Activated CD4-positive, alpha-beta T cell treated with anti-CD3 and anti-CD28 coated beads, Interleukin-2, amount 10 ng/mL, durations not matched to agents 24 days and 14 days (primary cell): Measurements from ENCODE around the gene CHCHD3. TPM values are rescaled to one million over a fixed set of nuclear protein-coding genes. Genes with fewer than 3 reads are reported as not detected.

Experiments
- DNase-seq: peaks from one replicate; pipeline ENCODE4 v3.0.0; 2022
- H3K27ac Mint-ChIP-seq: one replicate; pipeline ENCODE4 v1.8.0; 2022; ENCODE audit warnings: mild to moderate bottlenecking, mixed read lengths
- H3K27me3 Mint-ChIP-seq: one replicate; pipeline ENCODE4 v1.8.0; 2022; ENCODE audit warnings: mixed read lengths
- H3K36me3 Mint-ChIP-seq: one replicate; pipeline ENCODE4 v1.8.0; 2022; ENCODE audit warnings: low read depth, mild to moderate bottlenecking, mixed read lengths
- H3K4me1 Mint-ChIP-seq: one replicate; pipeline ENCODE4 v1.8.0; 2021; ENCODE audit warnings: mixed read lengths
- H3K4me3 Mint-ChIP-seq: one replicate; pipeline ENCODE4 v1.8.0; 2022; ENCODE audit warnings: mild to moderate bottlenecking, moderate library complexity, mixed read lengths
- H3K9me3 Mint-ChIP-seq: one replicate; pipeline ENCODE4 v1.8.0; 2021; ENCODE audit warnings: mixed read lengths
- intact Hi-C: fragments of 100-400 bp; cut with micrococcal nuclease; formaldehyde crosslinking; loops from one replicate; pipeline ENCODE4 v1.15.1; 2023
- total RNA-seq: library from RNA; stranded (reverse); gene quantifications from 2 replicates; pipeline ENCODE4 v1.2.3, GENCODE V29; 2022

The CHCHD3 gene
- total RNA-seq, 1 donor from 2014 or later: 76.2 TPM

- H3K9me3 Mint-ChIP-seq: peaks cover 4% of the 10 kb centered on the region
- intact Hi-C loops: no loop called here
Measured at GRCh38 chr7:133108023-133108422, 26.1 kb upstream of the CHCHD3 start.

DNA sequence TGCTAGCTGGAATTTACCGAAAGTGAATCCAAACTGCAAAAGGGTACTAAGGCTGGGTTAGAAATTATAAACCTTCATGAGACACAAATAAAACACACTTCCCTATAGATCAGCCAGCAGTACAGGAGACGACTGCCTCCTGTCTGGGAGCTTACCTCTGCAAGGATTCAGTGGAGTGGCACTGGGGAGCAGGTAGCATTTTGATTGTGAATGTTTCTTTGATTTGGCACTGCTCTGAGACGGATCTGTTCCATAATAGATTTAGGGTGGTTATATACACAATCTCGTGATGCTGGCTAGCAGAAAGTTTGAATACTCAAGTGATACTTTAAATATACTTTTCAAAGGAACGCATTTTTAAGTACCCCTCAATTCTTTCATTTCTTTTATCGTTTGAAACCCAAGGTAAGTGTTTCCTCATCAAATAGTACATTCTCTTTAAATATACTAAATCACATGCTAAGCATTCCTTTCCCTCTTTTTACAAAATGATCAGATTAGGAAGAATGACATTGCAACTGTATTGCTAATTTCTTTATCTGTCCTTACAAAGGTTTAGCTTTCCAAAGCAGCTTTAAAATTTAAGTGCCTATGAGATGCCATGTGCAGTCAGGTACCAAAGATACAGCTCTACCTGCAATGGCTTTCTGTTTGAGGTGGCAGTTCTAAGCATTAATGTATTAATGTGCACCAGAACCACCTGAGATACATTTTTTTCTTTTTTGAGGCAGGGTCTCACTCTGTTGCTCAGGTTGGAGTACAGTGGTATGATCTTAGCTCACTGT lies 20.6 kb upstream of the CHCHD3 start:
- intact Hi-C loops: no loop called here
- no peak for DNase-seq
- Mint-ChIP-seq H3K4me3 (no peak overlapping the region), H3K4me1 (no peaks in the 10 kb centered on the region), H3K36me3 (no peaks in the 10 kb centered on the region), H3K27ac (no peak overlapping the region), H3K27me3 (peaks cover 5% of the 10 kb centered on the region), H3K9me3 (no peaks in the 10 kb centered on the region)

More at GRCh38 chr7:133108023-133108422, 26.1 kb upstream of the CHCHD3 start:
- peaks cover 13% of the 10 kb centered on the region for H3K27me3 Mint-ChIP-seq
- no peak for DNase-seq
- peaks cover 3% of the 10 kb centered on the region for H3K4me1 Mint-ChIP-seq
- H3K27ac Mint-ChIP-seq: no peak overlapping the region
- H3K4me3 Mint-ChIP-seq: no peak overlapping the region
- no peaks in the 10 kb centered on the region for H3K36me3 Mint-ChIP-seq

DNA sequence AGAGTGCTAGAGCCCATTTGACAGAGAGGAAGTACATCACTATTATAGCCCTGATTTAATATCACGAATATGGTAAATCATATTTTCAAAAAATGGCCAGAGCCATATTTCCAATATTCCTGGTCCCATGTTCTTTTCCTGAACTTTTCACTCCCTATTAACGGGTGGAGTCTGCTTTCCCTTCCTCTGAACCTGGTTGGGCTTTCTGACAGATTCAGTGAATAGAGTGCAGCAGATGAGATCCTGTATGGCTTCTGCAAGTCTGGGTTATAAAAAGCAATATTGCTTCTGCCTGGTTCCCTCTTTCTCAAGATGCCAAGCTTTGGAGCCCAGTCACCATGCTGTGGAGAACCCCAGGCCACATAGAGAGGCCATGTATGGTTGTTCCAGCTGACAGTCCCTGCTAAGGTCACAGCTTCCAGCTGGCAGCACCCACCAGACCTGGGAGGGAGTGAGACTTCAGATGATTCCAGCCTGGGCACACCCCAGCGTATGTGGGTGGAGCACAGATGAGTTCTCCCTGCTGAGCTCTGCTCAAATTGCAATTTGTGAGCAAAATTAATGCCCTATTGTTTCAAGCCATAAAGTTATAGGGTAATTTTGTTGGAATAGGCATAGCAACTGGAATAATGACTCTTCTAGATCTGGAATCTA lies 17.9 kb upstream of the CHCHD3 start:
- peaks cover 2% of the 10 kb centered on the region for H3K27me3 Mint-ChIP-seq
- no peaks in the 10 kb centered on the region for H3K36me3 Mint-ChIP-seq
- intact Hi-C loops: no loop called here

DNA sequence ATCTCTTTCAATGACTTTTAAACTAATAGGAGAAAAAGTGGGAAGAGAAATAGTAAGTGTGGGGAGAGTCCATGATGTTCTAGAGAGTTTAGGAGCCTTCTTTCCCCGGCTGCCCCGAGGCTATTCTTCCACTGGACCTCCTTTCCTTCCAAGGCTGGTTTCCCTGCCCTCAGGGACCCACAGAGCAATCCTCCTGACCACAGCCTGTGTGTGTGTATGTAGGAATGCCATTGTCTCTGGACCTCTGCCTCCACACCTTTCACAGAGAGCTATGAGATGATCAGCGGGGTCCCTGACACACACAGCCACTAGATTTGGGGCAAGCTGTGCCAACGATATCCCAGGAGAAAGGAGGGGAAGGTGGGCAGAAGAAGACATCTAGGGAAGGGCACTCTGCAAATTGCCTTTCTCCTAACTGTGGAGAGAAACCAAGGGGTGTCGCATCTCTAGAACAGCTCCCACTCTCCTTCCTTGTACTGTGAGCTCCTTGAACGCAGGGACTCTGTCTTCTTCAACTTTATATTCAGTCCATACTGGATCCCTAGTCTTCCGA lies 13.3 kb upstream of the CHCHD3 start:
- Mint-ChIP-seq H3K9me3 (no peaks in the 10 kb centered on the region), H3K27me3 (peaks cover 2% of the 10 kb centered on the region), H3K27ac (no peak overlapping the region), H3K4me1 (no peaks in the 10 kb centered on the region), H3K4me3 (no peak overlapping the region), H3K36me3 (no peaks in the 10 kb centered on the region)
- DNase-seq: no peak
- intact Hi-C loops: no loop called here

More for the DNA sequence above, 17.9 kb upstream of the CHCHD3 start:
- DNase-seq: no peak
- no peaks in the 10 kb centered on the region for H3K4me1 Mint-ChIP-seq
- H3K9me3 Mint-ChIP-seq: no peaks in the 10 kb centered on the region
- no peak overlapping the region for H3K27ac Mint-ChIP-seq
- no peak overlapping the region for H3K4me3 Mint-ChIP-seq

- Mint-ChIP-seq H3K9me3 (no peaks in the 10 kb centered on the region), H3K4me3 (no peak overlapping the region), H3K27me3 (peaks cover 2% of the 10 kb centered on the region), H3K36me3 (no peaks in the 10 kb centered on the region), H3K4me1 (no peaks in the 10 kb centered on the region), H3K27ac (no peak overlapping the region)
- DNase-seq: no peak
- intact Hi-C loops: no loop called here
Measured at GRCh38 chr7:133091943-133092464, 10.1 kb upstream of the CHCHD3 start.

GRCh38 chr7:133082390-133082766 lies 488 bp upstream of the CHCHD3 start:
- no peak for DNase-seq
- no peaks in the 10 kb centered on the region for H3K9me3 Mint-ChIP-seq
- peak overlapping the region; percentile 87 for H3K27ac Mint-ChIP-seq
- H3K27me3 Mint-ChIP-seq: peaks cover 3% of the 10 kb centered on the region
- peak overlapping the region; percentile 95 for H3K4me3 Mint-ChIP-seq
- intact Hi-C loops: loop anchor here (1.0 to 5.0 kb wide), 4 partner anchors 171 to 1234 kb away; partner anchors contain the start of genes EXOC4, LRGUK and SLC35B4
- H3K36me3 Mint-ChIP-seq: peaks cover 3% of the 10 kb centered on the region
- H3K4me1 Mint-ChIP-seq: peaks cover 16% of the 10 kb centered on the region

- H3K4me3 Mint-ChIP-seq: peak overlapping the region; percentile 95
- H3K4me1 Mint-ChIP-seq: peaks cover 21% of the 10 kb centered on the region
- peaks cover 3% of the 10 kb centered on the region for H3K27me3 Mint-ChIP-seq
- intact Hi-C loops: loop anchor here (2.0 to 5.0 kb wide), 2 partner anchors 426 to 644 kb away; no protein-coding TSS in a partner anchor
- peak overlapping the region; percentile 87 for H3K27ac Mint-ChIP-seq
- DNase-seq: peak; percentile 69
- peaks cover 3% of the 10 kb centered on the region for H3K36me3 Mint-ChIP-seq
- H3K9me3 Mint-ChIP-seq: no peaks in the 10 kb centered on the region
Measured at GRCh38 chr7:133081119-133081598, 731 bp downstream of the CHCHD3 start.

DNA sequence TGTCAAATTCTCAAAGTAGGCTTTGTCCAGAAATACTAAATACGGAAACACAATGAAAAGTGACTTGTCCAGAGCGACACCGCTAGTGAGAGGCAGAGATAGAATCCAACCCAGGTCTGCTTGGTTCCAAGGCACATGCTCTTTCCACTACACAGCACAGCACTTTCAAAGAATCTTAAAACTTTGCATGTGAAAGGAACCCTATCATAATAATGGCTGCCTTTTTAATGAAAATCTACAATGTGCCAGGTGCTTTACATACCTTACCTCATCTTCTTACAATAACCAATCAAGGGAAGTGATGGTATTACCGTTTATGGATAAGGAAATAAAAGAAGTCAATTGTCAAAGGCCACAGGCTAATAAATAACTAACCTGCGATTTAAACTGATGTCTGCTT lies 2.6 kb downstream of the CHCHD3 start:
- H3K9me3 Mint-ChIP-seq: no peaks in the 10 kb centered on the region
- peaks cover 6% of the 10 kb centered on the region for H3K36me3 Mint-ChIP-seq
- H3K4me3 Mint-ChIP-seq: no peak overlapping the region
- peaks cover 21% of the 10 kb centered on the region for H3K4me1 Mint-ChIP-seq
- no peaks in the 10 kb centered on the region for H3K27me3 Mint-ChIP-seq
- no peak overlapping the region for H3K27ac Mint-ChIP-seq
- intact Hi-C loops: no loop called here
- no peak for DNase-seq

- no peaks in the 10 kb centered on the region for H3K9me3 Mint-ChIP-seq
- H3K27ac Mint-ChIP-seq: no peak overlapping the region
- no peaks in the 10 kb centered on the region for H3K27me3 Mint-ChIP-seq
- H3K4me3 Mint-ChIP-seq: no peak overlapping the region
- no peak for DNase-seq
- peaks cover 6% of the 10 kb centered on the region for H3K36me3 Mint-ChIP-seq
- peaks cover 21% of the 10 kb centered on the region for H3K4me1 Mint-ChIP-seq
- intact Hi-C loops: no loop called here
Measured at GRCh38 chr7:133077394-133077793, 4.5 kb downstream of the CHCHD3 start.

DNA sequence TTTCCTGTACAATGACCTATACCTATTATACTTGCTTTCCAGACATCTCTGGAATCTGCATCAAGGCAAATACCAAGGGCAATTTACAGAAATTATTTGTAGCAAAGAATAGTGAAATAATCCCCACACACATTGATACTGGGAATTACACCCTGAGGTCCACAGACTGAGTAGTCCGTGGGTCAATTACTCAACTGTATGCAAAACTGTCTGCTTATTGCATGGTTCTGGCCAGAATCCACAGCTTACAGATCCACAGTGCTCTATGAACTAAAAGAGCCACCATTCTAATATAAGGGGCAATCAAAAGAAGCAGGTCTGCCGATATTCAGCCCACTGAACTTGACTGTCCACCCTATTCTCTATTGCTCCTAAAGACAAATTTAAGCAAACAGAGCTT lies 5.7 kb downstream of the CHCHD3 start:
- no peak overlapping the region for H3K27ac Mint-ChIP-seq
- peaks cover 18% of the 10 kb centered on the region for H3K4me1 Mint-ChIP-seq
- H3K27me3 Mint-ChIP-seq: no peaks in the 10 kb centered on the region
- intact Hi-C loops: no loop called here
- H3K4me3 Mint-ChIP-seq: no peak overlapping the region
- no peaks in the 10 kb centered on the region for H3K9me3 Mint-ChIP-seq
- H3K36me3 Mint-ChIP-seq: peaks cover 6% of the 10 kb centered on the region
- DNase-seq: no peak

GRCh38 chr7:133071506-133071905 lies 10.4 kb downstream of the CHCHD3 start:
- intact Hi-C loops: no loop called here
- H3K36me3 Mint-ChIP-seq: peaks cover 24% of the 10 kb centered on the region
- H3K9me3 Mint-ChIP-seq: no peaks in the 10 kb centered on the region
- DNase-seq: no peak
- H3K4me3 Mint-ChIP-seq: no peak overlapping the region
- no peaks in the 10 kb centered on the region for H3K27me3 Mint-ChIP-seq
- H3K27ac Mint-ChIP-seq: no peak overlapping the region
- peaks cover 2% of the 10 kb centered on the region for H3K4me1 Mint-ChIP-seq

DNA sequence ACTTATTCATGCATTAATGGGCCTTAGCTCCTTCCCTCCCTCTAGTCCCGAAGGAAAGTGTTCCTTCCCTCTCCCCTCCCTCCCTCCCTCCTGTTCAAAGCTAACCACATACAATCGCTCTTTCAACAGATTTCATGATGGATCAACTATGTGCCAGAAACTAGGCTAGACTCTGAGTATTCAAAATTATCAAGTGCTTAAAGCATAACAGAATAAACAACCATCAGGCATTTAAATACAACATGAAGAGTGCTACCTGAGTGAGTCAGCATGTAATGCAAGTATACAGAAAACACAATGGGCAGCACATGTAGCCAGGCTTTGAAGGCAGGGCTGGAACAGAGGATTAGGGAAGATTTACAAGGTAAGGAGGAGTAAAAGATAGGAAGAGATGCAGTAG lies 11.3 kb downstream of the CHCHD3 start:
- H3K27ac Mint-ChIP-seq: no peak overlapping the region
- intact Hi-C loops: no loop called here
- no peaks in the 10 kb centered on the region for H3K4me1 Mint-ChIP-seq
- H3K36me3 Mint-ChIP-seq: peaks cover 25% of the 10 kb centered on the region
- no peaks in the 10 kb centered on the region for H3K27me3 Mint-ChIP-seq
- no peak for DNase-seq
- no peak overlapping the region for H3K4me3 Mint-ChIP-seq
- no peaks in the 10 kb centered on the region for H3K9me3 Mint-ChIP-seq

DNA sequence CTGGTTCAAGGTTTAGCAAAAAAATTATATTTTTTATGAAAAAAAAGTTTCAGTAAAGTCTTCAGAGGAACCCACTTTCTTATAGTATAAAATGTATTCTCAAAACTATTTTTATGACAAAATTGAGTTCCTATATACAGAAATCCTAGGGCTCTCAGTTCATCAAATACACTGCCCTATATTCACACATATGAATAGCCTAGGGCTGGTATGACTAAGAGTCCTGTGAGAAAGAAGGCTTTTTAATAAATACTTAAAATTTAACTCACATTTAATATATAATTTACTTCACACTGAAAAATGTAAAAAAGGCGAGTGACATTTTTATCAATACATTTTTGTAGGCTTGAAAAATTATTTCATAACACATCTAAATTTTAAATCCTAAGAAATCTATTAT lies 16.6 kb downstream of the CHCHD3 start:
- peaks cover 4% of the 10 kb centered on the region for H3K9me3 Mint-ChIP-seq
- no peak overlapping the region for H3K4me3 Mint-ChIP-seq
- no peaks in the 10 kb centered on the region for H3K27me3 Mint-ChIP-seq
- peaks cover 40% of the 10 kb centered on the region for H3K36me3 Mint-ChIP-seq
- no peak for DNase-seq
- peaks cover under 1% of the 10 kb centered on the region for H3K4me1 Mint-ChIP-seq
- no peak overlapping the region for H3K27ac Mint-ChIP-seq
- intact Hi-C loops: no loop called here
